ENCODE results near the gene ZNF665. TPM values are rescaled to one million over a fixed set of nuclear protein-coding genes. Genes with fewer than 3 reads are reported as not detected.

The ZNF665 gene
- total RNA-seq, 1 donor from 2014 or later = 5.2 TPM

DNA sequence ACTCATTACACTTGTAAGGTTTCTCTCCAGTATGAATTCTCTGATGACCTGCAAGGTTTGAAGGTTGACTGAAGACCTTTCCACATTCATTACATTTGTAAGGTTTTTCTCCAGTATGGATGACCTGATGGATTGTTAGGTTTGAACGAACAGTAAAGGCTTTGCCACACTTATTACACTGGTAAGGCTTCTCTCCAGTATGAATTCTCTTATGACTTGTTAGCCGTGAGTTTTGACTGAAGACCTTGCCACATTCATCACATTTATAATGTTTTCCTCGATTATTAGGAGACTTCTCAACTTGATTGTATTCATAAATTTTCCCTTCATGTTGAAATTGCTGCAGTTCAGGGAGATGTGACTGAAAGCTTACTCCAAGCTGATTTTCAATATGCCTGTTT lies 27.5 kb downstream of the ZNF665 start:
- Mint-ChIP-seq H3K4me3 (no peak overlapping the region), H3K9me3 (peaks cover 27% of the 10 kb centered on the region), H3K27me3 (ENCODE audit: low read depth) (no peaks in the 10 kb centered on the region)

DNA sequence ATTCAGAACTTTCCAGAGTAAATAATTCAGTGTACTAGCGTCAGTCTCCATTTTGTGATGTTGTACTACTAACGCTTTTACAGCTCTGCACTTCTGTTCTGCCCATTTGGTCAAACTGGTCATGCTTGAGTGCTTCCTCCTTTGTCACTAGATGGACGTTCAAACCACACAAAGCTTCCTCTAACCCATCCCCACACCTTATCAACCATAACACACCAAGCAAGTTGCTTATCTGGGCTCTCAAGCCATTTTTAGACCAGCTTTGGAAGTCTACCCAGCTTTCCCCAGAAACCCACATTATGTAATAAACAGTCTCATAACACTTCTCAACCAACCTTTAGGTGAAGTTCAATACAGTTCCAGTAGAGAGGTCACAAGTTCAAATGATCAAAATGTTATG lies 32.0 kb downstream of the ZNF665 start:
- H3K4me1 Mint-ChIP-seq = peaks cover 20% of the 10 kb centered on the region
- DNase-seq (ENCODE audit: low read depth, low spot score) = no peak
- TF ChIP-seq, protein P1, sequence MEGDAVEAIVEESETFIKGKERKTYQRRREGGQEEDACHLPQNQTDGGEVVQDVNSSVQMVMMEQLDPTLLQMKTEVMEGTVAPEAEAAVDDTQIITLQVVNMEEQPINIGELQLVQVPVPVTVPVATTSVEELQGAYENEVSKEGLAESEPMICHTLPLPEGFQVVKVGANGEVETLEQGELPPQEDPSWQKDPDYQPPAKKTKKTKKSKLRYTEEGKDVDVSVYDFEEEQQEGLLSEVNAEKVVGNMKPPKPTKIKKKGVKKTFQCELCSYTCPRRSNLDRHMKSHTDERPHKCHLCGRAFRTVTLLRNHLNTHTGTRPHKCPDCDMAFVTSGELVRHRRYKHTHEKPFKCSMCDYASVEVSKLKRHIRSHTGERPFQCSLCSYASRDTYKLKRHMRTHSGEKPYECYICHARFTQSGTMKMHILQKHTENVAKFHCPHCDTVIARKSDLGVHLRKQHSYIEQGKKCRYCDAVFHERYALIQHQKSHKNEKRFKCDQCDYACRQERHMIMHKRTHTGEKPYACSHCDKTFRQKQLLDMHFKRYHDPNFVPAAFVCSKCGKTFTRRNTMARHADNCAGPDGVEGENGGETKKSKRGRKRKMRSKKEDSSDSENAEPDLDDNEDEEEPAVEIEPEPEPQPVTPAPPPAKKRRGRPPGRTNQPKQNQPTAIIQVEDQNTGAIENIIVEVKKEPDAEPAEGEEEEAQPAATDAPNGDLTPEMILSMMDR (conservative IDR thresholded peaks at IDR 0.05) = no peak
- no peak overlapping the region for H3K27ac Mint-ChIP-seq (ENCODE audit: unreplicated experiment)
- peaks cover 47% of the 10 kb centered on the region for H3K36me3 Mint-ChIP-seq (ENCODE audit: low read depth)
- no peaks in the 10 kb centered on the region for H3K27me3 Mint-ChIP-seq (ENCODE audit: low read depth)
- peaks cover 23% of the 10 kb centered on the region for H3K9me3 Mint-ChIP-seq
- H3K4me3 Mint-ChIP-seq = peak overlapping the region; percentile 77

More for the DNA sequence above, 27.5 kb downstream of the ZNF665 start:
- Mint-ChIP-seq H3K4me1 (no peaks in the 10 kb centered on the region), H3K27ac (ENCODE audit: unreplicated experiment) (no peak overlapping the region), H3K36me3 (ENCODE audit: low read depth) (peaks cover 46% of the 10 kb centered on the region)
- DNase-seq (ENCODE audit: low read depth, low spot score) = no peak
- TF ChIP-seq, protein P1 (conservative IDR thresholded peaks at IDR 0.05) = no peak

DNA sequence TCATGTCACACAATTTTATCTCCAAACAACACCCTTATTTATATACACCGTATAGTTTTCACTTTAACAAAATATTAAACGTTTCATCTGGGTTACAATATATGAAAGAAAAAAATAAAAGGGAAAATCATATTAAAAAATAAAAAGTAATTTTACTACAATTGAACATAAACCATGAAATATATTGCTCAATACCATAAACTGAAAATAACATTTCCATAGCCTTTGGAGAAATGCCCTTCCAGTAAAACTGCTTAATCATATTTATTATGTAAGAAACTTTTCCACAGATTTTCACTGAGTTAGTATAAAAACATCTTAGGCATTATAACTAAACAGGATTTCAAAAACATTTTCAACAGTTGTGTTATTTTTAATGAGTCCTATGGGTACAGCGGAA lies 32.8 kb downstream of the ZNF665 start:
- Mint-ChIP-seq H3K4me1 (peaks cover 20% of the 10 kb centered on the region), H3K4me3 (peak overlapping the region; percentile 88), H3K27ac (ENCODE audit: unreplicated experiment) (no peak overlapping the region), H3K9me3 (peaks cover 16% of the 10 kb centered on the region), H3K27me3 (ENCODE audit: low read depth) (no peaks in the 10 kb centered on the region), H3K36me3 (ENCODE audit: low read depth) (peaks cover 39% of the 10 kb centered on the region)
- DNase-seq (ENCODE audit: low read depth, low spot score) = no peak
- TF ChIP-seq, protein P1 (conservative IDR thresholded peaks at IDR 0.05) = no peak

DNA sequence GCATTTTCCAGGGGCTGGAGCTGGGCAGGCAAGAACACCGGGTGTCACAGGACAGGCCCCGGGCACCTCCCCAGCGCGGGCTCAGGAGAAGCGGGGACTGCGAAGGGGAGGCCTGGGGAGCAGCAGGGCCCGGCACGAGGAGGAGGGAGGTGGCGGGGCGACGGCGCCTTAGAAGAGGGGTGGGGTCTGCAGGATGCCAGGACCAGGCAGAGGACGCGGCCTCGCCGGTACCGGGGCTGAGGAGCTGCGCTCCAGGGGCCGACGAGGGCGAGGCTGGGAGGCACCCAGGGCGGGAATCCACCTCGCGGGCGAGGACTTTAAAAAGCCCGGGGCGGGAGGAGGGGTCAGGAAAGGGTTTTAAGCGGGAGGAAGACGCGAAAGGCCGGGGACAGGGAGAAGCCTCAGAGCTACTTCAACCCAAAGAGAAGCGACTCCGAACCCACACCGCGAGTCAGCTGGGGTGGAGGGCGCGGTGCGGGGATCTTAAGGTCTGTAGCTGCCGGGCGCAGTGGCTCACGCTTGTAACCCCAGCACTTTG lies 35.0 kb downstream of the ZNF665 start:
- Mint-ChIP-seq H3K27ac (ENCODE audit: unreplicated experiment) (peak overlapping the region; percentile 27), H3K36me3 (ENCODE audit: low read depth) (peaks cover 37% of the 10 kb centered on the region), H3K4me1 (peaks cover 20% of the 10 kb centered on the region), H3K4me3 (peak overlapping the region; percentile 88), H3K27me3 (ENCODE audit: low read depth) (no peaks in the 10 kb centered on the region), H3K9me3 (peaks cover 6% of the 10 kb centered on the region)
- peak; percentile 23 for DNase-seq (ENCODE audit: low read depth, low spot score)
- TF ChIP-seq, protein P1 (conservative IDR thresholded peaks at IDR 0.05) = no peak

DNA sequence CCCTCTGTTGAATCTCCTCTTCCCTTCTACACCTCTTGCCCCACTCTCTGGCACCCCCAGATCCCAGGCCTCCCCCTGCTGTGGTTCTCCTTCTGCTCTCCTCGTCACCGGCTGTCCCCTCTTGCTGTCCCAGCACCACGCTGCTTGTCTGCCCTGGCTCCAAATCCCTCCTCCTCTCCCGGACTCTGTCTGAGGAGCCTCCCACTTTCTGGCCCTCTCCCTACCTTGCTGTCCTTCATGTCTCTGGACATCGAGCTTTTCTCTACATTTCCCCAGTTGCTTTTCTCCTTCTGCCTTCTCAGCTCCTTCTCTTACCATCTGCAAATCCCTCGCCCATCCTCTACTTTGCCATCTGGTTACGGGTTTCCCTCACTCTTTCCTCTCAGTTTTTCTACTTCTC lies 35.5 kb downstream of the ZNF665 start:
- no peak for DNase-seq (ENCODE audit: low read depth, low spot score)
- Mint-ChIP-seq H3K4me3 (peak overlapping the region; percentile 88), H3K27me3 (ENCODE audit: low read depth) (no peaks in the 10 kb centered on the region), H3K9me3 (peaks cover 9% of the 10 kb centered on the region), H3K27ac (ENCODE audit: unreplicated experiment) (peak overlapping the region; percentile 21), H3K4me1 (peaks cover 20% of the 10 kb centered on the region), H3K36me3 (ENCODE audit: low read depth) (peaks cover 41% of the 10 kb centered on the region)
- TF ChIP-seq, protein P1 (conservative IDR thresholded peaks at IDR 0.05) = no peak
